Fibroblast of pulmonary artery (primary cell): ENCODE measurements around the gene IMPG2.
A peak's percentile ranks its signal among the peaks of the same experiment; 100 is the strongest.

Experiments used
- DNase-seq: peaks from one replicate; pipeline ENCODE4 v3.0.0-alpha.2; 2010; ENCODE audit warnings: low read depth
- H3K4me3 ChIP-seq: replicated peaks from 2 replicates; pipeline ENCODE4 v1.5.1; 2011; ENCODE audit warnings: low read depth, mild to moderate bottlenecking, control low read depth, low read length, moderate library complexity
- TF ChIP-seq, protein P1 (sequence below): IDR thresholded peaks from 2 replicates; pipeline ENCODE4 v1.5.1; 2011; ENCODE audit warnings: mild to moderate bottlenecking, control low read depth, low read length, inconsistent platforms; ENCODE audit errors: missing control alignments

IMPG2 gene

DNA sequence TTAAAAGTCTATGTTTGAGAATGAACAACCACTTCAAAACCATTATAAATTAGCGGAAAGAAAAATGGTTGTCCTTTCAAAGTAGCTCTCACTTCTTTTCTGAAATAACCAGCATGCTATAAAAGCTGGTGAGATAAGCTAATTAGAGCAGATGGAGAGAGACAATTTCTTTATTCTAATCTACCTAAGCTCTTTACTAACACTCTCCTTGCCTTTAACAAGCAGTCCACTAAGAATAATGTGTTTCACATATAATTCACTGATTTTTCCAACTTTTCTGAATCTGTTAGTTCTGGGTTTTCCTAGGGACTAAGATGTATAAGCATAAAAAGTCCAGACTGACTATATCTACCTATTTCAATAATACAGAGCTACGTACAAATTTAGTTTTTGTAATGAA lies at the start of gene IMPG2:
IMPG2 (minus strand) TSS at position 101 of the 400 bp plus-strand sequence. CDS start 203 bp downstream, outside the sequence.
- no peak for DNase-seq
- TF ChIP-seq, protein P1, sequence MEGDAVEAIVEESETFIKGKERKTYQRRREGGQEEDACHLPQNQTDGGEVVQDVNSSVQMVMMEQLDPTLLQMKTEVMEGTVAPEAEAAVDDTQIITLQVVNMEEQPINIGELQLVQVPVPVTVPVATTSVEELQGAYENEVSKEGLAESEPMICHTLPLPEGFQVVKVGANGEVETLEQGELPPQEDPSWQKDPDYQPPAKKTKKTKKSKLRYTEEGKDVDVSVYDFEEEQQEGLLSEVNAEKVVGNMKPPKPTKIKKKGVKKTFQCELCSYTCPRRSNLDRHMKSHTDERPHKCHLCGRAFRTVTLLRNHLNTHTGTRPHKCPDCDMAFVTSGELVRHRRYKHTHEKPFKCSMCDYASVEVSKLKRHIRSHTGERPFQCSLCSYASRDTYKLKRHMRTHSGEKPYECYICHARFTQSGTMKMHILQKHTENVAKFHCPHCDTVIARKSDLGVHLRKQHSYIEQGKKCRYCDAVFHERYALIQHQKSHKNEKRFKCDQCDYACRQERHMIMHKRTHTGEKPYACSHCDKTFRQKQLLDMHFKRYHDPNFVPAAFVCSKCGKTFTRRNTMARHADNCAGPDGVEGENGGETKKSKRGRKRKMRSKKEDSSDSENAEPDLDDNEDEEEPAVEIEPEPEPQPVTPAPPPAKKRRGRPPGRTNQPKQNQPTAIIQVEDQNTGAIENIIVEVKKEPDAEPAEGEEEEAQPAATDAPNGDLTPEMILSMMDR = no peak
- H3K4me3 ChIP-seq = no peak within 1 kb of the TSS

DNA sequence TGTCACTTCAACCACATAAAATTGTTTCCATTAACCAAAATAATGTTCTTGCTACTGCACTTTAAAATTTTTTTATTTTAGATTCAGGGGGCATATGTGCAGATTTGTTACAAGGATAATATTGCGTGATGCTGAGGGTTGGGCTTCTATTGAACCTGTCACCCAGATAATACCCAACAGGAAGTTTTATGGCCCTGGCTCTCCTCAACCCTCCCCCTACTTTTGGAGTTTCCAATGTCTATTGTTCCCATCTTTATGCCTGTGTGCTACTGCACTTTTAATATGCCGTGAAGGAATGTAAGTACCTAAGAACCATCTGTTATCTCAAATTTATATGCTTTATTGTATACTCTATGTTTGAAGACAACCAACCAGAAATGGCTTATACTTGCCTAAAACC lies 42.0 kb upstream of the IMPG2 start:
- no peak for DNase-seq
- H3K4me3 ChIP-seq = no peak overlapping the region
- TF ChIP-seq, protein P1 = no peak

DNA sequence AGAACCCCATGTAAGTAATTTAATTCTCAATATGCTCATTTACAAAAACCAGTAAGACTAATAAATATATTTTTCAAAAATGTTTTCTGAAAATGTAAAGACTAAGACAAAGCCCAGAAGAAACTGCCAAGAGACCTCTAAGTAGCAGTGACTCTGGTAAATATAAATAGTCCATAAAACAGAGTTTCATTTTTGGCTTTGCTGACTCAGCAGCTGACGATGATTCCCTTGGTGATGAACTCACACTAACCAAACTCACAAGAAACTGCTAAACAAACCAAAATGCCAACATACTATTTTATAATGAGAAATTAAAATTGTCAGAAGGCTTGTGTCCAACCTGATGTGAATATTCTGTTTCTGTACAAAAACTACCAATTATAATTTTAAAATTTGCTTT lies 31.5 kb upstream of the IMPG2 start:
- H3K4me3 ChIP-seq = no peak overlapping the region
- TF ChIP-seq, protein P1 = no peak
- peak; percentile 6 for DNase-seq

DNA sequence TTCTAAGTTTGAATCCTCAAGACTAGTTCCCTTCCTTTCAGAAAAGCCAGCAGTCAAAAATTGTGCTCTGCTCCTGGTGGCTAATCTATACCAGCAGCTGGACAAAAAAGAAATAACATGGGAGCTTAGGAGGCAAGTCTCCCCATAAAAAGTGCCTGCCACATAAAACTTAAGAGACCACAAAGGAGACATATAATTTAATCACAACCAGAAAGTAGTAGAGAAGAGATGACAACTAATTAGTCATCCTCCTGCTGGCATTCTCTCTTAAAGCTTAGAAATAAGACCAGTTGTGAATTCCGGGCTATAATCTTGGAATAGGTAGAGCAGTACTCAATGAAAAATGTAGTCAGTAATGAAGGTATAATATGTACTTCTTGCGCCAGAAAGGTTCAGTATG lies 20.2 kb upstream of the IMPG2 start:
- DNase-seq = no peak
- H3K4me3 ChIP-seq = no peak overlapping the region
- TF ChIP-seq, protein P1 = no peak

DNA sequence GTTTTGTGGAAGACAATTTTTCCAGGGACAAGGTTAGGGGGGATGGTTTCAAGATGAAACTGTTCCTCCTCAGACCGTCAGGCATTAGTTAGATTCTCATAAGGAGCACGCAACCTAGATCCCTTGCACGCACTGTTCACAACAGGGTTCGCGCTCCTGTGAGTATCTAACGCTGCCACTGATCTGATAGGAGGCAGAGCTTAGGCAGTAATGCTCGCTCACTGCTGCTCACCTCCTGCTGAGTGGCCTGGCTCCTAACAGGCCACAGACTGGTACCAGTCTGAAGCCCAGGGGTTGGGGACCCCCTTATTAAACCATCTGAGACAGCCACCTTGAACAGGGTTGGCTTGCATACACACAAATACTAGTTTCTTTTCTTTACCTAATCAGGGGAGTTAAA lies 13.5 kb upstream of the IMPG2 start:
- TF ChIP-seq, protein P1 = no peak
- H3K4me3 ChIP-seq = no peak overlapping the region
- no peak for DNase-seq

DNA sequence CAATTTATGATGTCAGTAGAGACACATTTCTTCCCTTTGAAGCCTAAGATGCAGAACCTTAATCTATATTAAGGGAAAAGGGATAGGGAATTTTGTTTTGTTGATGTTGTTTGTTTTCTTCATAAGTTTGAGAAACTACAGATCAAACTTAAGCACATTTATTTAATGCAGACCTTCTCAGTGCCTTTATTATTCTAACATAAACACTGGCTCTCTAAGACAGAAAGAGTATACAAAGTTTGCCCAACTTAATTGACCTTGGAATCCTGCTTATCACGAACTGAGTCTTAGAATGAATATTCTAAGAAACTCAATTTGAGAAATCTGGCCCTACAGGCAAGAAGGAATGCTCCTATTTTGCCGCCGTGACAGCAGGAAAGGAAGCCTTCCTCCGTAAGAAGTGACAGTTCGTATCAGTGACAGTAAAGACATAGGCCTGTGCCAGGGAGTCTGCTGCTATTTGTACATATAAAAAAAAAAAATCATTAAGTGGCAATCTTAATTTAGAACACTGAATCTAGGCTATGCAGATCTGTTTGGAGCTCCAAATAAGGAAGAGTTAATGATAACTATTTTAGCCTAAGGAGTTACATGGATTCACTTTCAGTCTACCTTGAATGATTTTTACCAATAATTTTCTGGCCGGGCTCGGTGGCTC lies 8.8 kb upstream of the IMPG2 start:
- TF ChIP-seq, protein P1 = no peak
- DNase-seq = no peak
- H3K4me3 ChIP-seq = no peak overlapping the region
